Measurements from ENCODE around the gene GALR2. TPM values are rescaled to one million over a fixed set of nuclear protein-coding genes. Genes with fewer than 3 reads are reported as not detected.
A peak's percentile ranks its signal among the peaks of the same experiment; 100 is the strongest.
"Not testable (repeated sequence)": the region's sequence is repeated elsewhere in the genome, so short reads cannot be mapped to it uniquely, and the experiment has no call there.

GALR2 gene
- total RNA-seq, 1 donor from 2014 or later, result not detected

DNA sequence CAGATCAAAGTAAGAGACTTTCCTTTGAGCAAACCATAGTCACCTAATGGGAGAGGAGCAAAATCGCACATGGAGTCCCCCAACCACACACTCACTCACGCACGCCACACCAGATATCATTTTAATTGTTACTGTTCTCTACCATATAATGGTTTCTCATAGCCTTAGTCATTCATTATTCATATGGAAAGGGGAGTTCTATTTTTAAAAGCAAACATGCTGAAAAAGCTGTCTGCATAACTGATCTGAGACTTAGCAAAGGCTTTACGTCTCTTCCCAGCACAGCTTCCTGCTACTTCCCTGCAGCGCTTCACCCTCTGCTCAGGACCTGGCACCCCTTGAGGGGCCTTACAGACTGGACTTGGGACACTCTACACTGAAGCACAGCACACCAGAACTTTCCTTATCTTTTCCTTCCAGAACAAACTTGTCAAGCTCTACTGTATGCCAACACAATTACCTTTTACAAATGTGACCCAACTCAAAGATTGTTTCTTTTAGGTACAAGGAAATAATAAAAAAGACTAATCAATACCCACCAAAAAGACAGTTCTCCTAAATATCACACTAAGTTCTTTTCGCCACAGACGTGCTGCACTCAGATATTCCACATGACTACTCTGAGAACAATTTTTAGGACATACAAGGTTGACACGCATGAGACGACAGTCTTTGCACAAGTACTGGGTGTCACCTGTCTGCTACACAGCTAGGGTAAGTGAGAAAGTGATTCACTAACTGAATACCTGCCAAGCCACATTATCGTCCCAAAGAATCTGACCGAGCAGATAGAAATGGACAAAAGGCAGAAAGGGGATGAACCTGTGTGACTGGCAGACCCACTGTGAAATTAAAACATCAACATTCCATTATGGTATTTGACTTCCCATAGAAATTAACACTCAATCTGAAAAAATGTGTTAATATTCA lies 23.8 kb upstream of the GALR2 start:
- no peak for DNase-seq

DNA sequence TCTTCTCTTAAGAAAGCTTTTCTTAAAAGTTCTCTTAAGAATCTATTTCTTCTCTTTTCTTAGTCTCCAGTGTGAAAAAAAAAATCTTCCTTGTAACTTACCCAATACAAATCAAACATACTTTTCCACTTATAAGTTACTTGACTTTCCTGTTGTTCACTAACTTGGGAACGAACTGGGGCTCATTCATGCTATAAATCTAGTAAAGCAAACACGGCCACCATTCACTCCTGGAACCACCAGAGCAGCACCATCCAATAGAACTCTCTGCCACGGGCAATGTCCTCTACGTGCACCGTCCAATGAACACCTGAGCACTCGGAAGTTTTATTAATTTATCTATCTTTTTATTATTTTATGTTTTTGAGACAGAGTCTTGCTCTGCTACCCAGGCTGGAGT lies 23.0 kb upstream of the GALR2 start:
- no peak for DNase-seq

DNA sequence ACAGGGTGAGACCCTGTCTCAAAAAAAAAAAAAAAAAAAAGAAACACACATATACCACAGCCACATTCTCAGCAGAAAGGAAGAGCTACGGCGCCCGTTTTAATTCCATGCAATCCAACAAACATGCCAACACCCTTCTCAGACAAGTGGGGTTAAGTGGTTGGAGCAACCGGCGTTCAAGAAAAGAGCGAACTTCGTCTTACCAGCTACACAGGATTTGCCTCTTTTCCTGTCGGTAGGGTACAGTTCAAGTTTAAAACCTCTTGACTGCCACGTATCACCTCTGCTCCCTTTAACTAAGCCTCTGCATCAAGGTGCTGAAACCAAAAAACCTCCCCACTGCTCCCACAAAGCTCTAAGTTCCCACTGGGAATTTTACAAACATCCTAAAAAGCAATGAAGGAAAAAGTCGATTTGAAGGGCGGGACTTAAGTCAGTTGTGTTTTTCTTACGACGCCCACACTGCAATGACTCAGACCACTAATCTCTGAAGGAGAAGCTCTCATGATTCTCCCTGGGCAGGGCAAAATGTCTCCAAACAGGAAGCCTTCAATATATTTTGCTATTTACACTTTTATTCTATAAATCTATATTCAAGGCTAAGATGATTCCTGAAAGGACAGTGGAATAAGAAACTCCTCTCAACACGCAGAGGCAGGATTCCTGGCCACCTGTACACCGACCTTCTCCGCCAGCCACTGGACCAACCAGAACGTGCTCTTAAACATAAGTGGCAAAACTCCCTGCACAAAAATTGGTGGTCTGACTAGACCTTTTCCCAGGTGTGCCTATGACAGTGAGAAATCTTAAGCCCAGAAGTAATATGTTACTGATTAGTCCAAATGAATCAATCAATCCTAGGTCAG lies 21.1 kb upstream of the GALR2 start:
- DNase-seq, result no peak

DNA sequence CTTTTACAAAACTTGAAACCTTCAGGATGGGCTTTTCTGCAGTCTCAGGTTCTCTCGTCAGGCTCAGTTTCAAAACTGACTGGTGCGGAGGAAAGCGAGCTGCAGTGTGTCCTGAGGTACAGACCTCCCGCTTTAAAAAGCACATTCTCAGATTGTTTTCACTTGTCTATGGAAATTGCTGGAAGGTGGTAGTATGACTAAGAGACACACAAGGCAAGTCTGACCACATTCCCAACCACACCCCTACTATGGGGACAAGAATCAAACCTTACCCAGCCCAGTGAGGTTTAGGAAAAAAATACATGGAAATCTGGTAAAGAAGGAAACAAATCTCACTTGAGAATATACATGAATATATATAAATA lies 20.5 kb upstream of the GALR2 start:
- DNase-seq, result no peak

DNA sequence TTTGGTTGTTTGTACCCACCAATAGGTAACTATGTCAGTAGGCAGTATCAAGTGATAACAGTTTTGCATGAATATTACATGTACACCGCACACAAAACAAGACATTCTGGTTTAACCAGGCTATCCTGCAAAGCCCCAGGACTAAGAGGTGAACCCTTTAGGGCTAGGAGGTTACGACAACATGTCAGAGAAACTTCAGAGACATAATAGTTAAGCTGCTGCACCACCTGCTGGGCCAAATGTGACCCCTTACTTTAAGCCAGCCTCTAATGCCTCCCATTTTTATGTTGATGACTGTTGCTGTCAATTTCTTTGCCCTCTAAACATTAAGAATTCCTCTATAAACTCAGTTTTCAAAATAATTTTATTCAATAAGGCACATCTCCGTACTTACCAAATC lies 17.7 kb upstream of the GALR2 start:
- DNase-seq, result no peak

DNA sequence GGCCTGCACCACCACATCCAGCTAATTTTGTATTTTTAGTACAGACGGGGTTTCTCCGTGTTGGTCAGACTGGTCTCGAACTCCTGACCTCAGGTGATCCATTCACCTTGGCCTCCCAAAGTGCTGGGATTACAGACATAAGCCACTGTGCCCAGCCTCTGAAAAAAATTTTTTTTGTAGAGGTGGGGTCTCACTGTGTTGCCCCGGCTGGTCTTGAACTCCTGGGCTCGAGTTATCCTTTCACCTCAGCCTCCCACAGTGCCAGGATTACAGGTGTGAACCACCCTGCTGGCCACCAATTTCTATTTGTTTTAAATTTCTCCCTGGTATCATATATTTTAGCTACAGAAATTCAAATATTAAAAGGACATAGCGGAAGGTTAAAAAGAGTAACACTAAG lies 16.3 kb upstream of the GALR2 start:
- DNase-seq, result not testable (repeated sequence)

DNA sequence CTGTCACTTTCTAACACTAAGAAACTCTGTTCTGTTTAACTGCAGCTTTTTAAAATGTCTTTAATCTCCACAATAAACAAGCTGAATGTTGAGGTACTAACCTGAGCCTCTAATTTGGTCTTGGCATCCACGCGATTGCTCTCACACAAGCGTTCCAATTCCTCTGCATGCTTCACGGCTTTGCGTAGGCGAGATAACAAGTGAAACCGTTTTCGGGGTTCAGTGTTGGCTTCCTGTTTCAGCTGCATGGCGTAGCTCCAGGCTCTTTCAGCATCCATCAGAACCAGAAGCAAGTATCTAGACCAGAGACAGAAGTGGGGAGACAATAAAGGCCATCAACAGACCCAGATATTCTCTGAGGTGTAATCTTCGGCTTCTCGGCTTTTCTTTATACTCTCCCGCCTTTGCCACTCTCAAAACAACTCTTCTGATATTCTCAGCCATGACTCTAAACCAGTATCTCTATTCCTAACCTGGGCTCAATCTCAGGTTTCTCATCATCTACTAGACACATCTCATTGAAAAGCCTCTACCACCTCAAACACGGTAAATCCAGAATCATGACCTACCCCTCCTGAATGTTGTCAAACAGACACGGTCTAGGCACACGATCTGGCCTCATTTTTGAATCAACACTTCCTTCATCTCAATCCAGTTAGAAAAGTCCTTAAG lies 10.6 kb upstream of the GALR2 start:
- DNase-seq, result no peak

DNA sequence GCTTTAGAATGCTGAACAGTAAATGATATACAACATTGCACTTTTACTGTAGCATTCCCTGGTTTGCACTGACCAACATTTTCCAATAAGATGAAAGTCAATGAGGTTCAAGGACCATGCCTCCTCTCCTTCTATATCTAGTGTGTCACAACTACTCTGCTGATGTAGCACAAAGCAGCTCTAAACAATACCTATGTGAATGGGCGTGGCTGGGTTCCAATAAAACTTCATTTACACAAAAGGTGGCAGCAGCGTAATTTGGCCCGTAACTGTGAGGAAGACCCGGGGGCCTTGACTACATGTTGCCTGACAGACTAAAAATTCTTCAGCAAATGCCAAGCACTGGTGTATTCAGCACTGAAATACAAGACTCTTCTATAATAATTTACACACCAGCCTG lies 8.8 kb upstream of the GALR2 start:
- no peak for DNase-seq

DNA sequence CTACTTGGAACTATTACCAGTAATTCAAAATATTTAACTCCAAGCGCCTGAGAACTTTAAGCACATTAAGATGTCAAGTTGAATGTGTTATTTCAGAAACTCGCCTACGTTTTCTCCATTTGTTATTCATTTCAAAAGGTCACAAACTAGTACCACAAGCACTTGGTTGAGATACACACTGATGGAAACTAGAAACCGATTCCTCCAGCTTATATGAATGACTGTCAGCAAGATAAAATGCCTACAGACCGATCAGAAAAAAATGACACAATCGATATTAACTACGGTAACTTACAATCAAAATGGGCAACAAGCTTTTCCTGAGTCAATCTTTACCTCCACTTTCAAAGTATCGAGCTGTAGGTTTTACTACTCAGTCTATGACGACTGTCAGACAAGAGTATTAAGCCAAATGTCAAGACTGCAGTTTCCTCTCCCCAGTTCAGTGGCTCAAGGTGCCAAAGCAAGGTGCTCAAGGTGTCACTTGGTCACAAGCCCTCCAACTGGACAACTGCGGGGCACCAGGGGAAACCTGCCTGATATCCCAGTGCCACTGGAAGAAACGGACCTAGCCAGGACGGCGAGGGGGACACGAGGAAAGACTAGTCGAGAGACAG lies 2.9 kb upstream of the GALR2 start:
- no peak for DNase-seq

DNA sequence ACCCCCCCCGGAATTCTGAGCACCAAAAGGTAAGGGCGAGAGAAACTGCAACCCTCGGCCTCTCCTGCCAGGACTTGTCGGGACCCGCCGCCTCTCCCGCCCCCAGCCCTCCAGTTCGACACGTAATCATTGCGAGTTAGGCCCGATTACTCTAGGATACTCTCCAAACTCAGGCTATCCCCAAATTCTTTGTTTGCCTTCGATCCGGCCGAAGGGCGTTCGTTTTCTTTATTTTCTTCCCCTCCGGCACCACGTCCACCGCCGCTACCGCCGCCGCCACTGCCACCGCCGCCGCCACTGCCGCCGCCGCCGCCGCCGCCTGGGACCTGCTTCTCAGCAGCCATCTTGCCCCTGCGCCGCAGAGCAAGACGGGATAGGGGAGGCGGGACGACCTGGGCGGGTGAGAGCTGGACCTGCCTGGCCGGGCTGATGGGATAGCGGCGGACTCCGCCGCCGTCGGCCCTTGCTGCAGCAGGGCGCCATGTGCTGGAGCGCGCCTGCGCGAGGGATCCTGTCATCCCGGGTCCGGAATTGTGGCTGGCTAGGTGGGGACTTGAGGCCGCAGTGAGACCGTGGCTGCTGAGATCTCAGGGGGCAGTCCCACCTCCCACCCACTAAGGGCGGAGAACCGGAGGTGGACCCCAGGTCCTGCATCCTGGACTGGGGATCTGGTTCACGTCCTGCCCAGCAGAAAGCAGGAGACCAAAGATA lies 2.3 kb upstream of the GALR2 start, which contains the start of gene SRP68:
Gene SRP68, minus strand, starts transcription at position 370 of the 711 bp plus-strand sequence. Its CDS starts 26 bp downstream, at position 344.
- DNase-seq, result peak; percentile 96

DNA sequence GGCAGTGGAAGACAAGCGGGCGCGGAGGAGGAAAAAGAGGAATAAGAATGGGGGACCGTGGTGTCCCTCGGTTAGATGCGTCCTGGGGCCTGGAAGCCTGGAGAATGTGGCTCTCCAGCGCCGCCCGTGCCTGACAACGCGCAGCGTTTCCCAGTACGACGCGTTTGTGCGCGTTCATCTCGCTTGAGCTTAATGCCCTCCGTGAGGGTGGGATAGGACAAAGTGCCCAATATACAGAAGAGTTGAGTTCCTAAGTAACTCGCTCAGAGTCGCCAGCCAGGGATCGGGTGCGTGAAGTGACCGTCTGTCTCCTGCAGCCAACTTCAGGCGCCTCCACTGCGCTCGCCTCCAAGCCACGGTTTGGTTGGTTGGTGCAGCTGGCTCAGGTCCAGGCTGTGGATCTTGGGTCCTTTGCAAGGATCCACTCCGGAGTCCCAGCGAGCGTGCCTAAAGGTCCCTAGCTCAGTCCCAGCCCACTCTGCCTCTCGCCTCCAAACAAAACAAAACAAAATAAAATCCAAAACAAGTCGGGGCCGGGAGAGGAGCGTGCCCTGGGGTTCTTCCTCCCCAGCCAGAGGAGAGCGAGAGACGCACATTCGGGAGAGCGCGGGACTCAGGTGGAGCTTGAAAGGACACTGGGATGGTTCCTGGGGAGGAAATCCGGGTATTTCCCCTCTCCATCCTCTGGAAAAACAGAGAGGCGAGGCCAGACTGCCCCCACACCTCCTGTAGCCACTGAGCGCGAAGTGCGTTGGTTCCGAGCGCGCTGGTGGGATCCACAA lies 974 bp downstream of the GALR2 start:
- DNase-seq, result no peak

DNA sequence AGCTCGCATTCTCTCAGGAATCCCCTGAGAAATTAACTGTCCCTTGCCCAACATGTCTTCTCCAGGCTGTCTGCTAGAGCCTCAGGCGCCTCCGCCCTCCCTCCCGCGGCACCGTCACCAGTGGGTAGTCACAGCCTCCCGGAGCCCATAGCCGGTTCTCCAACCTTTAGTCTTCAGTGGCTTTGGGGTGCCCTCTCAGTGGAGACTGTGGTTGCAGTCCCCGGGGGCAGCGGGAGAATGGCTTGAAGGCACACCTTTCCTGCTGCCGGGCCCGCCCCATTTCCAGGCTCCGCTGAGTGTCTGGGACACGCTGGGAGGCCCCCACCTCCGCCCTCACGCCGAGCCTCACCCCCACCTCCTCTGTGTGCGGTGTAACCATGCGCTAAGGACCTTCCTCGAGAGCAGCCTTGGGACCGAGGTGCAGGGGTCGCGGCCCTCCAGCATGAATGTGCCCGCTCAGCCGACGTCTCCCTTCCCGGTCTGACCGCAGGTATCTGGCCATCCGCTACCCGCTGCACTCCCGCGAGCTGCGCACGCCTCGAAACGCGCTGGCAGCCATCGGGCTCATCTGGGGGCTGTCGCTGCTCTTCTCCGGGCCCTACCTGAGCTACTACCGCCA lies 1.7 kb downstream of the GALR2 start:
- no peak for DNase-seq

DNA sequence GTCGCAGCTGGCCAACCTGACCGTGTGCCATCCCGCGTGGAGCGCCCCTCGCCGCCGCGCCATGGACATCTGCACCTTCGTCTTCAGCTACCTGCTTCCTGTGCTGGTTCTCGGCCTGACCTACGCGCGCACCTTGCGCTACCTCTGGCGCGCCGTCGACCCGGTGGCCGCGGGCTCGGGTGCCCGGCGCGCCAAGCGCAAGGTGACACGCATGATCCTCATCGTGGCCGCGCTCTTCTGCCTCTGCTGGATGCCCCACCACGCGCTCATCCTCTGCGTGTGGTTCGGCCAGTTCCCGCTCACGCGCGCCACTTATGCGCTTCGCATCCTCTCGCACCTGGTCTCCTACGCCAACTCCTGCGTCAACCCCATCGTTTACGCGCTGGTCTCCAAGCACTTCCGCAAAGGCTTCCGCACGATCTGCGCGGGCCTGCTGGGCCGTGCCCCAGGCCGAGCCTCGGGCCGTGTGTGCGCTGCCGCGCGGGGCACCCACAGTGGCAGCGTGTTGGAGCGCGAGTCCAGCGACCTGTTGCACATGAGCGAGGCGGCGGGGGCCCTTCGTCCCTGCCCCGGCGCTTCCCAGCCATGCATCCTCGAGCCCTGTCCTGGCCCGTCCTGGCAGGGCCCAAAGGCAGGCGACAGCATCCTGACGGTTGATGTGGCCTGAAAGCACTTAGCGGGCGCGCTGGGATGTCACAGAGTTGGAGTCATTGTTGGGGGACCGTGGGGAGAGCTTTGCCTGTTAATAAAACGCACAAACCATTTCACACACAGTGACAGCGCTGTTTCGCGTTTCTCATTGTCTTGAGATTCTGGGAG lies 2.4 kb downstream of the GALR2 start:
- DNase-seq, result no peak

DNA sequence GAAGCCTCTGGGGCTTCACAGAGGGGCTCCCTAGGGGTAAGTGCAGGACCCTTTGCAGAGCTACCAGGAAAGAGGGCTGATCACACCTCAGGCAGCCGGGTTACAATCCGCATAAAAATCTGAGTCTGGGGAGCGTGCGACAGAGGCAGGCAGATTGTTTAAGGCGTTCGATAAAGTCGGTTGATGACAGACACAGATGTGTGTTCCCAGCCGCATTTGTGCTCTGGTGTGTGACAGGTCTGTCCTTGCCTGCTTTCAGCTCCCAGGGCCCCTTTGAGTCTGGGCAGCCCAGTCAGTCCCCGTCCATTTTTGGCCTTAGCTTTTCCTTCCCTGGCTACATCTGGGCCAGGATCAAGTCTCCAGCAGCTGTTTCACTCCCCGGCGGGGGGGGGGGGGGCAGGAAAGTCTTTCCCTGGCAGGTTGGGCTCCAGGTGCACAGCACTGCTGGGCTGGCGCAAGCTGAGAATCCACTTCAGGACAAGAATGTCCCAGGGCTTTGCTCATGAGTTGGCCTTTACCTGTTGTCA lies 3.1 kb downstream of the GALR2 start:
- DNase-seq, result no peak

DNA sequence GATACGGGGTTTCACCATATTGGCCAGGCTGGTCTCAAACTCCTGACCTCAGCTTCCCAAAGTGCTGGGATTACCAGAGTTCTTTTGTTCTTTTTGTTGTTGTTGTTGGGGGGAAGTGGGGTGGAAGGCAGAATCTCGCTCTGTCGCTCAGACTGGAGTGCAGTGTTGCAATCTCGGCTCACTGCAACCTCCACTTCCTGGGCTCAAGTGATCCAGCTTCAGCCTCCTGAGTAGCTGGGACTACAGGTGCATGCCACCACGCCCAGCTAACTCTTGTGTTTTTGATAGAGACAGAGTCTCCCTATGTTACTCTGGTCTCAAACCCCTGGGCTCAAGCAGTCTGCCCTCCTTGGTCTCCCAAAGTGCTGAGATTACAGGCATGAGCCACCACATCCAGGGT lies 3.8 kb downstream of the GALR2 start:
- not testable (repeated sequence) for DNase-seq

DNA sequence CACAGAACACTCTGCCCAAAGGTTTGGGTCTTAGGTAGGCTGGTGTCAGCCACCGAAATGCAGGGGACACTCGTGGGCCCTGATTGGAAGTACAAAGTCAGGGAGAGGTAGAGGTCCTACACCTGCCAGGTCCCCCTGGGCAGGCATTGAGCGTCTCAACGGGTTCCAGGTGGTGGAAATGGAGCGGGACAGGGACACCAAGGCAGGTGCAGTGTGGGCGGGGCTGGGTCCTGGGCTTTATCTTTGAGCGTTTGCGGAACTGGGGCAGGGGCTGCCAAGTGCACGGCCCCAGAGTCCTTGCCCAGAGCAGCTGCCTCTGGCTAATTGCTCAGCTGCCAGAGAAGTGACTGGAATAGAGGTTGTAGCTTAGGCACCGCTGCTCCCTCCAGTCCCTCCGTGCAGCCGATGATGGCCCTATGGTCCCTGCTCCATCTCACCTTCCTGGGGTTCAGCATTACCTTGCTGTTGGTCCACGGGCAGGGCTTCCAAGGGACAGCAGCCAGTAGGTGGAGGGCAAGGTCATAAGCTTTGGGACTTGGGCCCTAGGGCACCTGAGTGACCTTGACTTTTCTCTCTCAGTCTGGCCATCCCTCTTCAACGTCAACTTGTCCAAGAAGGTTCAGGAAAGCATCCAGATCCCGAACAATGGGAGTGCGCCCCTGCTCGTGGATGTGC lies 4.4 kb downstream of the GALR2 start, which contains the start of gene ZACN:
Gene ZACN, plus strand, starts transcription at position 323 of the 675 bp plus-strand sequence. Its CDS starts 83 bp downstream, at position 406.
- DNase-seq, result no peak

DNA sequence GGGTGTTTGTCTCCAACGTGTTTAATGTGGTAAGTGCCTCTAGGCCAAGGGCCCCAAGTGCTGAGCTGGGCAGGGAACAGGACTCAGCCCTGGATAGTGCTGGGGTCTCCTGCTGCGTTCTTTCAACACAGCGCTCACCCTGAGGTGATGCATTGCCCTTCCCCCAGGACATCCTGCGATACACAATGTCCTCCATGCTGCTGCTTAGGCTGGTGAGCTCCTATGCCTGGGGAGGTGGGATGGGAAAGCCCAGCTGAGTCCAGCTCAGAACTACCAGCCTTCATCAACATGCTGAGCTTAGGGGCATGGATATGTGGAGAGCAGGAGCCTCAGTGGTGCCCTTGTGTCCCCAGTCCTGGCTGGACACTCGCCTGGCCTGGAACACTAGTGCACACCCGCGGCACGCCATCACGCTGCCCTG lies 5.0 kb downstream of the GALR2 start:
- DNase-seq, result no peak

Data from occipital lobe (tissue), 2 donors.